Glomerular visceral epithelial cell (primary cell): ENCODE results near the gene C1orf210.

Experiments used
- DNase-seq: peaks from one replicate; pipeline ENCODE4 v3.0.0-alpha.2; 2016; ENCODE audit errors: extremely low spot score

C1orf210 gene

GRCh38 chr1:43294761-43295160 lies 9.4 kb upstream of the C1orf210 start:
- no peak for DNase-seq

GRCh38 chr1:43293896-43294760 lies 8.7 kb upstream of the C1orf210 start:
- no peak for DNase-seq

- no peak for DNase-seq
Observed at GRCh38 chr1:43293176-43293575, 7.8 kb upstream of the C1orf210 start.

GRCh38 chr1:43292679-43293078 lies 7.3 kb upstream of the C1orf210 start:
- no peak for DNase-seq

- DNase-seq = no peak
Observed at GRCh38 chr1:43292216-43292615, 6.8 kb upstream of the C1orf210 start.

- DNase-seq = no peak
Observed at GRCh38 chr1:43288785-43289706, 3.7 kb upstream of the C1orf210 start.

- DNase-seq = no peak
Observed at GRCh38 chr1:43288058-43288784, 2.8 kb upstream of the C1orf210 start.

GRCh38 chr1:43286533-43286932 lies 1.2 kb upstream of the C1orf210 start:
- no peak for DNase-seq

- no peak for DNase-seq
Observed at GRCh38 chr1:43286115-43286514, 734 bp upstream of the C1orf210 start.

- no peak for DNase-seq
Observed at GRCh38 chr1:43284546-43285110, 753 bp downstream of the C1orf210 start.

GRCh38 chr1:43284065-43284464 lies 1.3 kb downstream of the C1orf210 start:
- DNase-seq = no peak

- DNase-seq = no peak
Observed at GRCh38 chr1:43282220-43283195, 2.9 kb downstream of the C1orf210 start.

- DNase-seq = no peak
Observed at GRCh38 chr1:43280692-43281091, 4.7 kb downstream of the C1orf210 start.

- DNase-seq = no peak
Observed at GRCh38 chr1:43279666-43280065, 5.7 kb downstream of the C1orf210 start.

- no peak for DNase-seq
Observed at GRCh38 chr1:43279161-43279560, 6.2 kb downstream of the C1orf210 start.

- DNase-seq = no peak
Observed at GRCh38 chr1:43277116-43277876, 8.1 kb downstream of the C1orf210 start.

- no peak for DNase-seq
Observed at GRCh38 chr1:43276673-43277072, 8.7 kb downstream of the C1orf210 start.

- no peak for DNase-seq
Observed at GRCh38 chr1:43275826-43276620, 9.4 kb downstream of the C1orf210 start.

- DNase-seq = no peak
Observed at GRCh38 chr1:43274804-43275180, 10.6 kb downstream of the C1orf210 start.
